PC-3 (cell line): ENCODE measurements around the gene HSF4.

Source experiments
- EZH2 ChIP-seq: fragments of 300-600 bp; sonication (generic); IDR thresholded peaks from one replicate; pipeline ENCODE4 v1.6.1; 2017; ENCODE audit warnings: antibody characterized with exemption, mild to moderate bottlenecking, low read length; ENCODE audit not compliant: unreplicated experiment
- EZH2phosphoT487 ChIP-seq: fragments of 300-600 bp; sonication (generic); IDR thresholded peaks from 2 replicates; pipeline ENCODE4 v1.6.1; 2018; ENCODE audit warnings: mild to moderate bottlenecking, antibody characterized with exemption, low read length, borderline replicate concordance
- TF ChIP-seq, protein P1 (sequence below): fragments of 300-600 bp; sonication (generic); conservative IDR thresholded peaks from 2 replicates; pipeline ENCODE4 v1.5.1; 2017; ENCODE audit warnings: antibody characterized with exemption, low read depth, mild to moderate bottlenecking, low read length

DNA sequence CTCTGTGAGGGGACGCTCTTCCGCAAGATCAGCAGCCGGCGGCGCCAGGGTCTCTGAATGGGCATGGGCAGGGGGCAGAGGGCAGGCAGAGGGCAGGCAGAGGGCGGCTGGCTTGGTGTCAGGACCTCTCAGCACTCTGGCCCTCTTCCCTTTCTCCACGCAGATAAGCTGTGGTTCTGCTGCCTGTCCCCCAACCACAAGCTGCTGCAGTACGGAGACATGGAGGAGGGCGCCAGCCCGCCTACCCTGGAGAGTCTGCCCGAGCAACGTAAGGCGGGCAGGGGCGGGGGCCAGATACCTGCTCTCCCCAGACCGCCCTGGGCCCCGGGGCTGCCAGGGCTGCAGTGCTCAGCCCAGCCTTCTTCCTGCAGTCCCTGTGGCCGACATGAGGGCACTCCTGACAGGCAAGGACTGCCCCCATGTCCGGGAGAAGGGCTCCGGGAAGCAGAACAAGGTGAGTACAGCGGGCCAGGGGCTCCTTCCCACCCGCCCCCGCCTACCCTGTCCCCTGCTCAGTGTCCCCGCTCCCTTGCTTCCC is 38.5 kb downstream of the HSF4 start:
- TF ChIP-seq, protein P1, sequence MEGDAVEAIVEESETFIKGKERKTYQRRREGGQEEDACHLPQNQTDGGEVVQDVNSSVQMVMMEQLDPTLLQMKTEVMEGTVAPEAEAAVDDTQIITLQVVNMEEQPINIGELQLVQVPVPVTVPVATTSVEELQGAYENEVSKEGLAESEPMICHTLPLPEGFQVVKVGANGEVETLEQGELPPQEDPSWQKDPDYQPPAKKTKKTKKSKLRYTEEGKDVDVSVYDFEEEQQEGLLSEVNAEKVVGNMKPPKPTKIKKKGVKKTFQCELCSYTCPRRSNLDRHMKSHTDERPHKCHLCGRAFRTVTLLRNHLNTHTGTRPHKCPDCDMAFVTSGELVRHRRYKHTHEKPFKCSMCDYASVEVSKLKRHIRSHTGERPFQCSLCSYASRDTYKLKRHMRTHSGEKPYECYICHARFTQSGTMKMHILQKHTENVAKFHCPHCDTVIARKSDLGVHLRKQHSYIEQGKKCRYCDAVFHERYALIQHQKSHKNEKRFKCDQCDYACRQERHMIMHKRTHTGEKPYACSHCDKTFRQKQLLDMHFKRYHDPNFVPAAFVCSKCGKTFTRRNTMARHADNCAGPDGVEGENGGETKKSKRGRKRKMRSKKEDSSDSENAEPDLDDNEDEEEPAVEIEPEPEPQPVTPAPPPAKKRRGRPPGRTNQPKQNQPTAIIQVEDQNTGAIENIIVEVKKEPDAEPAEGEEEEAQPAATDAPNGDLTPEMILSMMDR: no peak
- TF ChIP-seq EZH2phosphoT487: no peak
- TF ChIP-seq EZH2: no peak
